NCI-H128 (cell line): Measurements from ENCODE around the gene RASL12.
"Not testable (repeated sequence)": the region's sequence is repeated elsewhere in the genome, so short reads cannot be mapped to it uniquely, and the experiment has no call there.

Source experiments
- DNase-seq: peaks from one replicate; lab custom pipeline; 2025; ENCODE audit not compliant: unreplicated experiment; lab: John Stamatoyannopoulos, UW

Gene RASL12

GRCh38 chr15:65032801-65033537 lies 34.8 kb downstream of the RASL12 start:
- no peak for DNase-seq

DNA sequence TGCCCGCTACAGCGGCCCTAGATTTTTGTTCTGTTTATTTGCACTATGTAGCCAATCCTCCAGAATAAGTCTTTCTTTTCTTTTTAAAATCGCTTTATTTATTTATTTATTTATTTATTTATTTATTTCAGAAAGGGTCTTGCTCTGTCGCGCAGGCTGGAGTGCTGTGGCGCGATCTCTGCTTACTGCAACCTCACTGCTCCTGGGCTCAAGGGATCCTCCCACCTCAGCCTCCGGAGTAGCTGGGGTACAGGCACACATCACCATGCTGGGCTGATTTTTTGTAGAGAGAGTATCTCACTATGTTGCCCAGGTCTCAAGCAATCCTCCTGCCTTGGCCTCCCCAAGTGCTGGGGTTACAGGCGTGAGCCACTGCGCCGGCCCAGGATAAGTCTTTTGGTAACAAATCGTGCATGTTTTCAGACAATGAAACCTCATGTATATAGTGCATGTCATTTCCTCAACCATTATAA lies 38.0 kb downstream of the RASL12 start:
- DNase-seq = no peak

GRCh38 chr15:65028921-65029735 lies 38.7 kb downstream of the RASL12 start, which contains the start of gene MTFMT:
Gene MTFMT, minus strand, starts transcription at chr15:65029639. Its CDS starts 26 bp downstream, at chr15:65029613.
- peak; percentile 50 for DNase-seq

- no peak for DNase-seq
Observed at GRCh38 chr15:65028338-65028737, 39.5 kb downstream of the RASL12 start.

DNA sequence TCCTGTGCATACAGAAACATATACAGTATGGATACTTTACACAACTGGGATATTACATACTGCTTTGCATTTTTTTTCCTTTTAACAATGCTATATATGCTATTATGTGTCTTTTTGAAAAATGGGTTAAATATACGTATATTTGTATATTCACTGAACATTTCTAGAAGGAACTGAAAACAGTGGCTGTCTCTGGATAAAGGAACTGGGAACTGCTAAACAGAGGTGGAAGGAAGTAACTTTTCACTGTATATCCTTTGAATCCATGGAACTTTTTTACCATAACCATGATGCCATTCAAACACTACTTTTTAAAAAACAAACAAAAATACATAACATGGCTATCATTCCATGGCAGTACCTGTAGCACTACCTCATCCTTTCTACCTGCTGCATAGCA lies 40.2 kb downstream of the RASL12 start:
- no peak for DNase-seq

DNA sequence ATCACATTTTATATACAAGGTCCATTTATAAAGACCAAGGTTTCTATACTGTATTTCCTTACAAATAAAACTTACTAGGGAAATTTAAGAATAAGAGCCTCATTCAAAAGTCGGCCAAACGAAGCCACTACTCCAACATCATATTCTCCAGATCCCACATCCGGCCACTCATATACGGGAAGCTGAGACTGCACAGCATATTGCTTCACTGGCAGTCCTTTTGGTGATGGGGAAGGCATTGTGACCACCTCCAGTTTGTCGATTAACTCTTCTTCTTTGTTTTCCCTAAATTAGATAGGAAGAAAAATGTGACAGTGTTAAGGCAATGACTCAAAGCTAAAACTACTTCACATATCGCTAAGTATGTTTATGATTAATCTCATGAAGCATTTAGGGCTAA lies 41.0 kb downstream of the RASL12 start:
- no peak for DNase-seq

DNA sequence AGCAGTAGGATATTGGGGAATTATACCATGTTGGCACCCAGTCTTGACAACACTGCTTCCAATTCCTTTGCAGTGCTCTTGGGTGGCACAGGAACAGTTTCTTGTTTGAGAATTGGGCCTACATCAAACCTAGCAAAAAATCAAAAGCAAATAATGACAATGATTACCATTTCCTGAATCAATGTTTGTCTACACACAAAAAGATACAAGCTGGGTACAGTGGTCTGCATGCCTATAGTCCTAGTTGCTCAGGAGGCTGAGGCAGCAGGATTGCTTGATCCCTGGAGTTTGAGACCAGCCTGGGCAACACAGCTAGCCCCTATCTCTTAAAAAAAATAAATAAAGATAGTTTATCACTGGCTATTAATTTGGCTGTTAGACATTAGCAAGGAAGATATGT lies 46.3 kb downstream of the RASL12 start:
- DNase-seq = no peak

GRCh38 chr15:65020419-65020818 lies 47.4 kb downstream of the RASL12 start:
- DNase-seq = no peak

DNA sequence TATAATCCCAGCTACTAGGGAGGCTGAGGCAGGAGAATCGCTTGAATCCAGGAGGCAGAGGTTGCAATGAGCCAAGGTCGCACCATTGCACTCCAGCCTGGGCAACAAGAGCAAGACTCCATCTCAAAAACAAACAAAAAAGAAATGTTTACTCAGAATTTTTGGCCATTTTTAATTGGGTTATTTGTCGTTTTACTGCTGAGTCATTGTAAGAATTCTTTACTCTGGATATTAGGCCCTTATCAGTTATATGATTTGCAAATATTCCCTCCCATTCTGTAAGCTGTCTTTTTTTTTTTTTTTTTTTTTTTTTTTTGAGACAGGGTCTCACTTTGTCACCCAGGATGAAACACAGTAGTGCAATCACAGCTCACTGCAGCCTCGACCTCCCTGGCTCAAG lies 56.6 kb downstream of the RASL12 start:
- DNase-seq = not testable (repeated sequence)

GRCh38 chr15:65008983-65009382 lies 58.8 kb downstream of the RASL12 start:
- DNase-seq = no peak

- no peak for DNase-seq
Observed at GRCh38 chr15:65006876-65007275, 60.9 kb downstream of the RASL12 start.

DNA sequence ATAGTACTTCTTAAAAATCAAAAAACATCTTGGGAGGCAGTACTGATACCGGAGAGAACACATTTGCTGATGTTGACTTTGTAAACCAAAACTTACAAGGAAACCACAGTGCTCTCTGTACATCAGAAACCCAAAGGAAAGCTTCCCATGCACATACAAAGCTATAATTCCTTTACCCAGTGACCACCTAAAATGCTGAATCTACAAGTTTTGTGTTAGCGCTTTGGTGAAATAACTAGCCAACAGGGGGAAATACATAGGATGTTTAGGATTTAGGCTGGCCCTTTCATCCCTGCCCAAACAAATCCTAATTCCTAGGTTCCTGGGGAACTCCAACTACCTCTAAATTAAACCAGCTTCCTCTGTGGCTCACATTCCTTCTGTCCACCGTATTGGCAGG lies 62.8 kb downstream of the RASL12 start:
- no peak for DNase-seq
